Duodenal mucosa (tissue), 2 donors: ENCODE results near the gene SLC2A3.
"Not testable (repeated sequence)": the region's sequence is repeated elsewhere in the genome, so short reads cannot be mapped to it uniquely, and the experiment has no call there.

ENCODE experiments used
- H3K27ac ChIP-seq: one replicate; pipeline ENCODE4 v1.7.0; 2013; ENCODE audit warnings: low read depth, low read length
- H3K27me3 ChIP-seq, 2 donors: one replicate each; pipeline ENCODE4 v1.7.0; 2013; ENCODE audit warnings: low read length in 2 of 2, control low read depth in 1 of 2; ENCODE audit not compliant: insufficient read depth in 2 of 2, control insufficient read depth in 1 of 2
- H3K36me3 ChIP-seq, 2 donors: one replicate each; pipeline ENCODE4 v1.7.0; 2013; ENCODE audit warnings: low read length in 2 of 2, control low read depth in 1 of 2; ENCODE audit not compliant: insufficient read depth in 2 of 2, control insufficient read depth in 1 of 2
- H3K4me1 ChIP-seq, 2 donors: one replicate each; pipeline ENCODE4 v1.7.0; 2013; ENCODE audit warnings: low read length in 2 of 2, control low read depth in 1 of 2; ENCODE audit not compliant: insufficient read depth in 2 of 2, control insufficient read depth in 1 of 2
- H3K4me3 ChIP-seq, 2 donors: one replicate each; pipeline ENCODE4 v1.7.0; 2013; ENCODE audit warnings: low read length in 2 of 2, low read depth in 1 of 2
- H3K9ac ChIP-seq, 2 donors: one replicate each; pipeline ENCODE4 v1.7.0; 2013; ENCODE audit warnings: low read length in 2 of 2, low read depth in 1 of 2
- H3K9me3 ChIP-seq, 2 donors: one replicate each; pipeline ENCODE4 v1.7.0; 2013; ENCODE audit warnings: low read length in 2 of 2, control low read depth in 1 of 2; ENCODE audit not compliant: control insufficient read depth in 1 of 2

SLC2A3 gene

DNA sequence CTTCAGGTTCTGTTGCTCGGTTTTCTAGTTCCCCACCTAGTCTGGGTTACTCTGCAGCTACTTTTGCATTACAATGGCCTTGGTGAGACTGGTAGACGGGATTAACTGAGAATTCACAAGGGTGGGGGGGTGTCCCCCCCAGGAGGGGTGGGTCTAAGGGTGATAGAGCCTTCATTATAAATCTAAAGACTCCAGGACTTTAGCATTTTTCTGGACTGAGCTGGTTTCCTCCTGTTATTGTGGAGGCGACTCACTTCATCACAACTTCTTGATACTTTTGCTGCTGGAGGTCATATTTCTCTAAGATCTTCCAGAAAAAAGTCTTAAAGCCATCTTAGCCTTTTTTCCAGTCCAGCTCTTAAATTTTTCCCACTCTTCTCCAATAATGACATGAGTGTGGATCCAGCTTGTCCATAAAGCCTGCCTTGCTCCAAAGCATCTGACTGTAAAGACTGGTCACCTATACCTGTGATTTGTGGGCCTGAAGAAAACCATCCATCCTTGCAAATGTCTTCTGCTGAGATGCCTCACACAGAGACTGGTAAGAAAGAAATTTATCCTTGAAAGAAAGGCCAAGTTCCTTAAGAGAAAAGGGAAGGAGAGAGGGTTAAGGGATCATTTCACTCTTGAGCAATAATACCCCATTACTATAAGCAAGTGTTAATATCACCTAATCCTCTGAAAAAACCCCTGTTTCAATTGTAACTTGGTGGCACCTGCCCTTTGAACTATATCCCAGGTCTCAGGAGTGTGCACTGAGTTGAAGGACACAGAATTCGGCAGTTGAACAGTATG, 43.6 kb downstream of the SLC2A3 start:
- no peaks in the 10 kb centered on the region for H3K36me3 ChIP-seq
- H3K27ac ChIP-seq, result no peak overlapping the region
- H3K4me1 ChIP-seq, result peaks cover 6 to 7% of the 10 kb centered on the region in 2 donors
- no peak overlapping the region for H3K9ac ChIP-seq
- H3K27me3 ChIP-seq, result no peaks in the 10 kb centered on the region
- H3K9me3 ChIP-seq, result no peaks in the 10 kb centered on the region
- no peak overlapping the region for H3K4me3 ChIP-seq

DNA sequence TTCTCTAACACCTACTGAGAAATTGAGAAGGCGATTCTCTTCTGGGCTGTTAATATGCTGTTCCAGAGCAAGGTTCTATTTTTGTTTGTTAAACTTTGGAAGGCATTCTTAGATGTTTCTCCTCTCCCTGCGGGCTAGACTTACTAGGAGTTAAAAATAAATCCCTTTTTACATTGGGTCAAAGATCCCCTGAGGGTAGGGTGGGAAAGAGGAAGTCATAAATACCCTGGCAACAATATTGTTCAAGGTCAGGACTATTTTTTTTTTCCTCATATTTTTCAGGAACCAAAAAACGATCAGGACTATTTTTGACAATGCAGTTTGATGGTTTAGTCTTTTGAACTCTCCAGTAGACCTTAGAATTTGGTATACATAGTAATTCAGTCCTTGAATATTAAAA, 51.3 kb downstream of the SLC2A3 start:
- Histone ChIP-seq H3K36me3 (no peaks in the 10 kb centered on the region), H3K9ac (no peak overlapping the region), H3K4me3 (no peak overlapping the region), H3K27me3 (no peaks in the 10 kb centered on the region), H3K9me3 (no peaks in the 10 kb centered on the region), H3K4me1 (no peaks in the 10 kb centered on the region), H3K27ac (no peak overlapping the region)

DNA sequence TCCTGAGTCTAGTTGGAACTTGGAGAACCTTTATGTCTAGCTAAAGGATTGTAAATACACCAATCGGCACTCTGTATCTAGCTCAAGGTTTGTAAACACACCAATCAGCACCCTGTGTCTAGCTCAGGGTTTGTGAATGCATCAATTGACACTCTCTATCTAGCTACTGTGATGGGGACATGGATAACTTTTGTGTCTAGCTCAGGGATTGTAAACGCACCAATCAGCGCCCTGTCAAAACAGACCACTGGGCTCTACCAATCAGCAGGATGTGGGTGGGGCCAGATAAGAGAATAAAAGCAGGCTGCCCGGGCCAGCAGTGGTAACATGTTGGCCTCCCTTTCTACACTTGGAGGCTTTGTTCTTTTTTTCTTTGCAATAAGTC, 54.3 kb downstream of the SLC2A3 start:
- H3K9ac ChIP-seq, H3K27ac ChIP-seq, H3K9me3 ChIP-seq, H3K27me3 ChIP-seq, H3K4me1 ChIP-seq, H3K36me3 ChIP-seq, H3K4me3 ChIP-seq: not testable (repeated sequence)

DNA sequence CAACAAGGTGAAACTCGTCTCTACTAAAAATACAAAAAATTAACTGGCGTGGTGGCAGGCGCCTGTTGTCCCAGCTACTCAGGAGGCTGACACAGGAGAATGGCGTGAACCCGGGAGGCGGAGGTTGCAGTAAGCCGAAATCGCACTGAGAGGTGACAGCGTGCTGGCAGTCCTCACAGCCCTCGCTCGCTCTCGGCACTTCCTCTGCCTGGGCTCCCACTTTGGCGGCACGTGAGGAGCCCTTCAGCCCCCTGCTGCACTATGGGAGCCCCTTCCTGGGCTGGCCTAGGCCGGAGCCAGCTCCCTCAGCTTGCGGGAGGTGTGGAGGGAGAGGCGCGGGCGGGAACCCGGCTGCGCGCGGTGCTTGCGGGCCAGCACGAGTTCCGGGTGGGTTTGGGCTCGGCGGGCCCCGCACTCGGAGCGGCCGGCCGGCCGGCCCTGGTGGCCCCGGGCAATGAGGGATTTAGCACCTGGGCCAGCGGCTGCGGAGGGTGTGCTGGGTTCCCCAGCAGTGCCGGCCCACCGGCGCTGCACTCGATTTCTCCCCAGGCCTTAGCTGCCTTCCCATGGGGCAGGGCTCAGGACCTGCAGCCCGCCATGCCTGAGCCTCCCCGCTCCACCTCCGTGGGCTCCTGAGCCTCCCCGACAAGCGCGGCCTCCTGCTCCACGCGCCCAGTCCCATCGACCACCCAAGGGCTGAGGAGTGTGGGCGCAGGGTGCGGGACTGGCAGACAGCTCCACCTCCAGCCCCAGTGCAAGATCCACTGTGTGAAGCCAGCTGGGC, 54.8 kb downstream of the SLC2A3 start:
- not testable (repeated sequence) for H3K27ac ChIP-seq, H3K36me3 ChIP-seq, H3K4me1 ChIP-seq, H3K9me3 ChIP-seq, H3K9ac ChIP-seq, H3K27me3 ChIP-seq, H3K4me3 ChIP-seq

GRCh38 chr12:7879246-7879645, 56.7 kb downstream of the SLC2A3 start:
- H3K4me3 ChIP-seq, result no peak overlapping the region
- H3K27me3 ChIP-seq, result no peaks in the 10 kb centered on the region
- no peak overlapping the region for H3K27ac ChIP-seq
- no peaks in the 10 kb centered on the region for H3K36me3 ChIP-seq
- H3K9ac ChIP-seq, result no peak overlapping the region
- no peaks in the 10 kb centered on the region for H3K4me1 ChIP-seq
- H3K9me3 ChIP-seq, result no peaks in the 10 kb centered on the region

DNA sequence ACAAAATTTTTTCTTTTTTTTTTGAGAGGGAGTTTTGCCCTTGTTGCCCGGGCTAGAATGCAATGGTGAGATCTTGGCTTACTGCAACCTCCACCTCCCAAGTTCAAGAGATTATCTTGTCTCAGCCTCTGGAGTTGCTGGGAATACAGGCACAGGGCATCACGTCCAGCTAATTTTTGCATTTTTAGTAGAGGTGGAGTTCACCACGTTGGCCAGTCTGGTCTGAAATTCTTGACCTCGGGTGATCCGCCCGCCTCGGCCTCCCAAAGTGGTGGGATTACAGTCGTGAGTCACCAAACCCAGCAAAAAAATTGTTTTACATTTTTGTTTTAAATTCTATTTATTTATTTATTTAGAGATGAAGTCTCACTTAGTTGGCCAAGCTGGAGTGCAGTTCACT, 58.6 kb downstream of the SLC2A3 start:
- Histone ChIP-seq H3K27ac (no peak overlapping the region), H3K9me3 (no peaks in the 10 kb centered on the region), H3K27me3 (peaks cover 0 to under 1% of the 10 kb centered on the region in 2 donors), H3K36me3 (no peaks in the 10 kb centered on the region), H3K4me1 (no peaks in the 10 kb centered on the region), H3K9ac (no peak overlapping the region), H3K4me3 (no peak overlapping the region)

- no peaks in the 10 kb centered on the region for H3K4me1 ChIP-seq
- H3K36me3 ChIP-seq, result no peaks in the 10 kb centered on the region
- no peak within 1 kb of the TSS for H3K27ac ChIP-seq
- no peak within 1 kb of the TSS for H3K9ac ChIP-seq
- H3K9me3 ChIP-seq, result no peaks in the 10 kb centered on the region
- H3K4me3 ChIP-seq, result no peak within 1 kb of the TSS
- peaks cover 4 to 5% of the 10 kb centered on the region in 2 donors for H3K27me3 ChIP-seq
Measured at GRCh38 chr12:7872566-7873319, 63.2 kb downstream of the SLC2A3 start, which contains the start of gene SLC2A14. Gene SLC2A14 (minus strand): TSS chr12:7872915. CDS start chr12:7869880, 3,035 bp downstream.

GRCh38 chr12:7870335-7870734, 65.7 kb downstream of the SLC2A3 start:
- no peak overlapping the region for H3K4me3 ChIP-seq
- no peak overlapping the region for H3K9ac ChIP-seq
- H3K27me3 ChIP-seq, result peaks cover 4 to 5% of the 10 kb centered on the region in 2 donors
- no peaks in the 10 kb centered on the region for H3K4me1 ChIP-seq
- H3K9me3 ChIP-seq, result no peaks in the 10 kb centered on the region
- H3K27ac ChIP-seq, result no peak overlapping the region
- H3K36me3 ChIP-seq, result no peaks in the 10 kb centered on the region
